ENCODE data around the gene ZNHIT2. TPM values are rescaled to one million over a fixed set of nuclear protein-coding genes. Genes with fewer than 3 reads are reported as not detected.

Gene ZNHIT2
- total RNA-seq, 2 experiments from 2014 or later: 11.5 to 32.4 TPM

DNA sequence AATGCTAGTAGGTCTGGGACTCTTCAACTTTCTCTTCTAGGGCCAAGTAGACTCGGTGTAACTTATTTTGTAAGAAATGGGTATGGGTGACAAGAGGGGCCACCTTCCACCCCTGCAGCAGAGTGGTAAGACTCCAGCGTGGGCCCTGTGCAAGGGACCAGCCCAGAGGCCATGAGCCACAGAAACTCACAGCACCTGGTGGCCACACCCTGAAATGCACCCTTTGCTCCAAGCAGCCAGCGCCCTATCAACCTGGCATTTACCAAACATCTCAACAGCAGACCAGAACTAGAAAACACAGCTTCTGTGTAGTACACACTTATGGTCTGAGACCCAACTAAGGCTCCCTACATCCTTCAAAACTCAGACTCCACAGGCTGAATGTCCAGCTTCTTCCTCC, 39.4 kb downstream of the ZNHIT2 start:
- no TSS peak for BruUV-seq (replicated peaks)
- Histone ChIP-seq H3K27ac (ENCODE audit: low read depth, low read length, poor library complexity, severe bottlenecking) (peak overlapping the region; percentile 60), H3K4me3 (ENCODE audit: low read depth, low read length, poor library complexity, severe bottlenecking) (peak overlapping the region; percentile 38), H3K79me2 (ENCODE audit: insufficient read depth, low read depth, low read length) (peaks cover 58% of the 10 kb centered on the region), H4K20me1 (ENCODE audit: insufficient read depth, low read length) (peaks cover 11% of the 10 kb centered on the region), H3K4me2 (ENCODE audit: low read length) (peak overlapping the region; percentile 68), H3K36me3 (ENCODE audit: insufficient read depth, low read length) (peaks cover 85% of the 10 kb centered on the region), H2AFZ (ENCODE audit: low read length) (no peak overlapping the region), H3K4me1 (ENCODE audit: insufficient read depth, low read length, poor library complexity, severe bottlenecking) (peaks cover 51% of the 10 kb centered on the region), H3K9me2 (ENCODE audit: insufficient read depth, low read length) (no peaks in the 10 kb centered on the region), H3K9me3 (ENCODE audit: low read length) (no peaks in the 10 kb centered on the region)
- TF ChIP-seq EZH2phosphoT487 (IDR thresholded peaks at IDR 0.05; ENCODE audit: borderline replicate concordance, low read depth, low read length): no peak
- TF ChIP-seq, protein P1, sequence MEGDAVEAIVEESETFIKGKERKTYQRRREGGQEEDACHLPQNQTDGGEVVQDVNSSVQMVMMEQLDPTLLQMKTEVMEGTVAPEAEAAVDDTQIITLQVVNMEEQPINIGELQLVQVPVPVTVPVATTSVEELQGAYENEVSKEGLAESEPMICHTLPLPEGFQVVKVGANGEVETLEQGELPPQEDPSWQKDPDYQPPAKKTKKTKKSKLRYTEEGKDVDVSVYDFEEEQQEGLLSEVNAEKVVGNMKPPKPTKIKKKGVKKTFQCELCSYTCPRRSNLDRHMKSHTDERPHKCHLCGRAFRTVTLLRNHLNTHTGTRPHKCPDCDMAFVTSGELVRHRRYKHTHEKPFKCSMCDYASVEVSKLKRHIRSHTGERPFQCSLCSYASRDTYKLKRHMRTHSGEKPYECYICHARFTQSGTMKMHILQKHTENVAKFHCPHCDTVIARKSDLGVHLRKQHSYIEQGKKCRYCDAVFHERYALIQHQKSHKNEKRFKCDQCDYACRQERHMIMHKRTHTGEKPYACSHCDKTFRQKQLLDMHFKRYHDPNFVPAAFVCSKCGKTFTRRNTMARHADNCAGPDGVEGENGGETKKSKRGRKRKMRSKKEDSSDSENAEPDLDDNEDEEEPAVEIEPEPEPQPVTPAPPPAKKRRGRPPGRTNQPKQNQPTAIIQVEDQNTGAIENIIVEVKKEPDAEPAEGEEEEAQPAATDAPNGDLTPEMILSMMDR (conservative IDR thresholded peaks at IDR 0.05; ENCODE audit: low read length): peak; percentile 81
- ChIA-PET CTCF (ENCODE audit: unreplicated experiment) (interaction anchor here (1.0 kb wide), 1 partner anchor 65 kb away, joined by 4 read pairs; no protein-coding TSS in a partner anchor), POLR2A (no interaction called here)
- DNase-seq (ENCODE audit: low spot score): peak; percentile 71
- intact Hi-C loops (cut with micrococcal nuclease; ENCODE audit: unreplicated experiment): no loop called here

DNA sequence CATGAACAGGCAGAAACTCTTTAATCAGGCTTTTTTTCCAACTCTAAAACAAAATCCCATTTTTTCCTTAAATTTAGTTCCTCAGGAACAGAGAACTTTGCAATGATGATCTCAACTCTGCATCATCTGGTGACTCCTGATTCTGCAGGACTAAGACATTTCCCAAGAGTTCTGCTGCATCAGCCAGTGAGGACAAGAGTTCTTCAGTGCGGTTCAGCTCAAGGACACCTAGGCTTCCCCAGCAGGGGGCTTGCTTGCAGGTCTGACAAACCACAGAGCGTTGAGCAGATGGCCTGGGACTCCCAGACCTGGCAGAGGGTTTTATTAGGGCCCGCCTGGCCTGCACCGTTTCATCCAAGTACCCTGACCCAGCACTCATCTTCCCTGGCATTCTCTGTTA, 40.0 kb downstream of the ZNHIT2 start:
- H3K9me3 ChIP-seq (ENCODE audit: low read length): no peaks in the 10 kb centered on the region
- peaks cover 78% of the 10 kb centered on the region for H3K36me3 ChIP-seq (ENCODE audit: insufficient read depth, low read length)
- no peak overlapping the region for H3K27ac ChIP-seq (ENCODE audit: low read depth, low read length, poor library complexity, severe bottlenecking)
- H4K20me1 ChIP-seq (ENCODE audit: insufficient read depth, low read length): peaks cover 5% of the 10 kb centered on the region; the same call in 1 of the 2 replicates
- no peak overlapping the region for H2AFZ ChIP-seq (ENCODE audit: low read length)
- intact Hi-C loops (cut with micrococcal nuclease; ENCODE audit: unreplicated experiment): no loop called here
- no peaks in the 10 kb centered on the region for H3K9me2 ChIP-seq (ENCODE audit: insufficient read depth, low read length)
- BruUV-seq (replicated peaks): TSS peak; percentile 25
- no peak for TF ChIP-seq EZH2phosphoT487 (IDR thresholded peaks at IDR 0.05; ENCODE audit: borderline replicate concordance, low read depth, low read length)
- TF ChIP-seq, protein P1 (conservative IDR thresholded peaks at IDR 0.05; ENCODE audit: low read length): no peak
- peaks cover 49% of the 10 kb centered on the region for H3K4me1 ChIP-seq (ENCODE audit: insufficient read depth, low read length, poor library complexity, severe bottlenecking)
- POLR2A ChIA-PET: no interaction called here
- peak; percentile 34 for DNase-seq (ENCODE audit: low spot score)
- H3K79me2 ChIP-seq (ENCODE audit: insufficient read depth, low read depth, low read length): peaks cover 51% of the 10 kb centered on the region
- CTCF ChIA-PET (ENCODE audit: unreplicated experiment): no interaction called here
- H3K4me3 ChIP-seq (ENCODE audit: low read depth, low read length, poor library complexity, severe bottlenecking): no peak overlapping the region
- H3K4me2 ChIP-seq (ENCODE audit: low read length): peak overlapping the region; percentile 68; the same call in 1 of the 2 replicates

DNA sequence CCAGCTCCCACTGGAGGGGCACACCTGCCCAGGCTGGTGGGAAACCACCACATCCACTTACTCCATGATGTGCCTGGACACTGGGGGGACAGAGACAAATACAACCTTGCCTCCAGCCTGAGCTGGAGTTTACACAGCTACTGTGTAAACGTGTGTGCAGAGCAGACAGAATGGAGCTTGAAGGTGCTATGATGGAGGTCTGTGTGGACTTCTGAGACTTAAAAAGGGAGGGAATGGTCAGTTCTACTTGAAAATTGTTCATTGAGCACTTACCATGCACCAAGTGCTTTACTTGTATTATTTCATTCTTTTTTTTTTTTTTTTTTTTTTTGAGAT, 44.9 kb downstream of the ZNHIT2 start:
- H3K4me1 ChIP-seq (ENCODE audit: insufficient read depth, low read length, poor library complexity, severe bottlenecking): peaks cover 14% of the 10 kb centered on the region
- peak overlapping the region; percentile 37; the same call in 1 of the 2 replicates for H3K4me2 ChIP-seq (ENCODE audit: low read length)
- no peaks in the 10 kb centered on the region for H3K9me2 ChIP-seq (ENCODE audit: insufficient read depth, low read length)
- ChIA-PET CTCF (ENCODE audit: unreplicated experiment) (no interaction called here), POLR2A (interaction anchor here (1.5 kb wide), 1 partner anchor 11 kb away, joined by 4 read pairs; the partner anchor contains the start of genes CDCA5 and ZFPL1)
- no peak overlapping the region for H3K4me3 ChIP-seq (ENCODE audit: low read depth, low read length, poor library complexity, severe bottlenecking)
- intact Hi-C loops (cut with micrococcal nuclease; ENCODE audit: unreplicated experiment): no loop called here
- TF ChIP-seq, protein P1 (conservative IDR thresholded peaks at IDR 0.05; ENCODE audit: low read length): no peak
- TF ChIP-seq EZH2phosphoT487 (IDR thresholded peaks at IDR 0.05; ENCODE audit: borderline replicate concordance, low read depth, low read length): no peak
- H3K36me3 ChIP-seq (ENCODE audit: insufficient read depth, low read length): peaks cover 31% of the 10 kb centered on the region
- H3K9me3 ChIP-seq (ENCODE audit: low read length): no peaks in the 10 kb centered on the region
- peaks cover 6% of the 10 kb centered on the region; the same call in 1 of the 2 replicates for H3K79me2 ChIP-seq (ENCODE audit: insufficient read depth, low read depth, low read length)
- BruUV-seq (replicated peaks): no TSS peak
- no peak overlapping the region for H2AFZ ChIP-seq (ENCODE audit: low read length)
- DNase-seq (ENCODE audit: low spot score): no peak
- no peaks in the 10 kb centered on the region for H4K20me1 ChIP-seq (ENCODE audit: insufficient read depth, low read length)
- no peak overlapping the region for H3K27ac ChIP-seq (ENCODE audit: low read depth, low read length, poor library complexity, severe bottlenecking)
